Measurements from ENCODE around the gene ATP10A. TPM values are rescaled to one million over a fixed set of nuclear protein-coding genes. Genes with fewer than 3 reads are reported as not detected.

Gene ATP10A
- total RNA-seq, 1 donor from 2014 or later, result 48.0 TPM

DNA sequence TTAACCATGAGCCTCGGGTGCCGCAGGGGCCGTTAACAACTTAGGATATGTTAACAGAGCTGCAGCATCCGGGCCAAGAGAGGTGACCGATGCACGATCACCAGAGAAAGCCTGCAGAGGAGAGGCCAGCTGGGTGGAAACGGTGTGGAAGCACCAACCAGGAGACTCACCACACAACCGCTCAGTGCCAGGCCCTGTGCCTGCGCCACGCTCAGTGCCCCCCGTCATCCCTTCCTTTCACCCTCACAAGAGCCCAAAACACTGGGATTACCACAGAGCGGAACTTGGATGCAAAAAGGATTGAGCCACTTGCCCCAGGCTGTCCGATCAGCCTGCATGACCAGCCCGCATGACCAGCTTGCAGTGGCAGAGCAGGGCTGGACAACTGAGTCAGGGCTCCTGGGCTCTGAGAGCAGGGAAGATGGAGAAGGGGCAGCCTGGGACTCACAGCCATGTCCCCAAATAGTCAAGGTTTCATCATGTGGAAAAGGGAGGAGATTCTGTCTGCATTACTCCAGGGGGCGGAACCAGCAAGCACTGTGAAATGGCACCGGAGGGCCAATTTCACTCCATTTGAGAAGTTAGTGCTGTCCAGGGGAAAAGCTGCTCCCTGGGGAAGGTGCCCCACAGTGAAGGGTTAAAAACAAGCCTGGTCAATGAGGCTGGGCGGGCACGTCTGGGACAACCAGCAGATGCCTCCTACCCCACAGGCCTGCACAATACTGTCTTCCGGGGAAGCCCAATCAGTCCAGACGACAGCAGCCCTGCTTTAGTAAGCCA, 156.8 kb downstream of the ATP10A start:
- H3K27ac Mint-ChIP-seq, result no peak overlapping the region
- intact Hi-C loops (cut with micrococcal nuclease), result no loop called here
- peaks cover 15% of the 10 kb centered on the region for H3K36me3 Mint-ChIP-seq (ENCODE audit: low read depth)
- H3K9me3 Mint-ChIP-seq, result no peaks in the 10 kb centered on the region
- H3K4me1 Mint-ChIP-seq, result no peaks in the 10 kb centered on the region
- H3K4me3 Mint-ChIP-seq, result no peak overlapping the region
- no peak for DNase-seq
- no peaks in the 10 kb centered on the region for H3K27me3 Mint-ChIP-seq

DNA sequence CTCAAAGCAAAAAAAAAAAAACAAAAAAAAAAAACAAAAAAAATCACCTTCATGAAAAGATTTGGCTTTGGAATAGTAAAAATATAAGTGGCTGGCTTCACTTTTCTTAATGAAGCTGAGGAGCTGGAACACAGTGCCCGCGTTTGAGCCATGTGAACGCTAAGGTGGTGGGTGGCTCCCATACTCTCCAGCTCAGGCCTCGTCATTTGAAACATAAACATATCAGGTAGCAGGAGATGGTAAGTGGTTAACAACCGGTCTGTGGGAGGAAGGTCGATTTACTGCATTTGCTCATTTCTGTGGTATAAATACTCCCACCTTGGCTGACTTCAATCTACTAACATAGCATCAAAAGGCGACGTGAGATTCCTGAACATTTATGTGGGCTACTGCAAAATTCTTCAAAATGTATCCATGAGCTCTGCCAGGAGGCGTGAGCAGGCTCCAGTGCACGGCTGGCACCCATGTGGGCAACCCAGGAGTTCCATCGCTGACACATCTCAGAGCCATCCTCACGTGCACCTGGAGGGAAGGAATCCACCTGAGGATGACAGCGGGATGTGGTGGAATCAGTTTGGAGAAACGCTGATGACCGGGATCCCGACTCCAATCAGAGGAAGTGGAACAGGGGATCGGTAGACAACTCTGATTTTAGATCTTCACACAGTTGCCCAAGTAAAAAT, 157.6 kb downstream of the ATP10A start:
- no peak for DNase-seq
- Mint-ChIP-seq H3K4me1 (no peaks in the 10 kb centered on the region), H3K27ac (no peak overlapping the region), H3K36me3 (ENCODE audit: low read depth) (peaks cover 17% of the 10 kb centered on the region), H3K4me3 (no peak overlapping the region), H3K27me3 (no peaks in the 10 kb centered on the region), H3K9me3 (no peaks in the 10 kb centered on the region)
- intact Hi-C loops (cut with micrococcal nuclease), result no loop called here

DNA sequence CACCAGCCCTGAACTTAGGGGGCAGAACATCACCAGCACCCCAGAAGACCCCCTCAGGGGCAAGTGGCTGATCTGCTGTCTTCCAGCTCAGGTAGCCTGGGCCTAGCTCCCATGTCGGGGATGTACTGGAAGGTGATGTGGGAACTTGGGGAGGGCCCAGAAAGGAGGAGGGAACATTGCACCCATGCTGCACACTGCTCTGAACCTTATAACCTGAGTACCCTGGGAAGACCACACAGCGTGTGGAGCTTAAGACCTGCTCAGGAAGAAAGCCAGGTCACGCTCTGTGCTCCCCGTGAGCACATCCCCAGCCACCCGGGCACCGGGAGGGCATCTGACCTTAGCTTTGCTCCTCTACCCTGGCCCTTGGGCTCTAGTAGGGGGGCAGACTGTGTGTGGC, 159.4 kb downstream of the ATP10A start:
- intact Hi-C loops (cut with micrococcal nuclease), result no loop called here
- DNase-seq, result no peak
- Mint-ChIP-seq H3K36me3 (ENCODE audit: low read depth) (peaks cover 25% of the 10 kb centered on the region), H3K4me1 (no peaks in the 10 kb centered on the region), H3K4me3 (no peak overlapping the region), H3K27me3 (no peaks in the 10 kb centered on the region), H3K9me3 (no peaks in the 10 kb centered on the region), H3K27ac (no peak overlapping the region)

DNA sequence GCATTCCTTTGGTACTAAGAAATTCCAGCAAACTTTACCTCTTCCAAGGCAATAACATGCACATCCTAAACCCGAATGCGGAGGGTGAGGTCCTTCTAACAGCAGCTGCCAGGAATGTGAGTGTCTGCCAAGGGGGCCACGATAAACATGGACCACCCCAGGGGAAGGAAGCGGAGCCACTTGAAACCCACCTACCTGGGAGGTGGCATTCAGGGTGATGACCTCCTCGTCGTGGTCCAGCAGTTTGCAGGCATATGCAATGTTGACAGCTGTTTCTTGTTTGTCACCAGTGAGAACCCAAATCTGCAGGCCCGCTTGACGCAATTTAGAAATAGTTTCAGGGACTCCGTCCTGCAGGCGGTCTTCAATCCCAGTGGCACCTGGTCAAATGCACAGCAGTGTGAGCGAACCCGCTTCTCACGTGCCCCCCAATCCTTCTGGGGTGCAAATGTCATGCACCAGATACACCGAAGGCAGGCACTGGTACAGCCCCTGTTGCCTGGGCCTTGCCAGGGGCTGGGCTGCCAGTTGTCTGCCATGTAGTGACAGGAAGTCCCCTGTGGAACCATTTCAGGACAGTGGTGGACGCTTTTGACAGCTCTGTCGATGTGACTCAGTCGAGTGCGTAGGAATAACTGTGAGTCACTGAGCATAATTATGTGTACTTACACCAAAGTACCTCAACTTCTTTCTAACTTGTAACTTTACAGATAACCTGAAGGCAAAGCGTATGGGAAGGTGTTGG, 161.2 kb downstream of the ATP10A start:
- Mint-ChIP-seq H3K27me3 (no peaks in the 10 kb centered on the region), H3K36me3 (ENCODE audit: low read depth) (peaks cover 35% of the 10 kb centered on the region), H3K27ac (no peak overlapping the region), H3K4me3 (no peak overlapping the region), H3K4me1 (no peaks in the 10 kb centered on the region), H3K9me3 (no peaks in the 10 kb centered on the region)
- intact Hi-C loops (cut with micrococcal nuclease), result no loop called here
- no peak for DNase-seq

DNA sequence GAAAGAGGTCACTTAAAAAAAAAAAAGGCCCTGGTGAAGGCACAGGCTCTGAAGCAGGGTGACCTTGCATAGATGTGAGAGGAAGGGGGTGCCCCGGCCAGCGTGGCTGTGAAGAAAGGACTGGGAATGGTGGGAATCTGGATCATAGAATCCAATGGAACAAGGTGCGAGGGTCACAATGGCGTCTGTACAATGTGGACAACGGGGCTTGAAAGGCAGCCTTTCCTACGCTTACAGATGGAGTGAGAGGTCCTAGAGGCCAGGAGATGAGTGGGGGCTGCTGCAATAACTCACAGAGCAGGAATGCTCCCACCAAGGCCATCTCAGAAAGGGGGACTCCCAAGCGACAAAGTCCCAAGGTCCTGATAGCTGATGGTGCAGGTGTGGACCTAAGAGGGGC, 162.2 kb downstream of the ATP10A start:
- Mint-ChIP-seq H3K27me3 (no peaks in the 10 kb centered on the region), H3K27ac (no peak overlapping the region), H3K4me1 (no peaks in the 10 kb centered on the region), H3K4me3 (no peak overlapping the region), H3K9me3 (no peaks in the 10 kb centered on the region), H3K36me3 (ENCODE audit: low read depth) (peaks cover 37% of the 10 kb centered on the region)
- DNase-seq, result no peak
- intact Hi-C loops (cut with micrococcal nuclease), result no loop called here

DNA sequence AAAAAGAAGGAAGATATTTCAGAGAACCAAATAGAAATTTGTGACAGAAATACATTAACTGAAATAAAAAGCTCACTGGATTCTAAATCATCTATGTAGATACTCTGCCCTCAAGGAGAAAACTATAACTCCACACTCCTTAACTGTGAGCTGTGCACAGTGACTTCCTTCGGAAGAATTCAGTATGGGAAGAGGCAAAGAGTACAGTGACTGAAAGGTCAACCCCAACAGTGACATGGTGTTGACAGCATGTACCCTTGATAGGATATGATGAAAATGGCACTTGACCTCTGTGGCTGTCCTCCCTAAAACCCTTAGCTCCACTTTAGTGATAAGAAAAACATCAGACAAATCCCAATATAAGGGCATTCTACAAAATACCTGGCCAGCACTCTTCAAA, 165.5 kb downstream of the ATP10A start:
- Mint-ChIP-seq H3K27ac (no peak overlapping the region), H3K4me3 (no peak overlapping the region), H3K27me3 (no peaks in the 10 kb centered on the region)

DNA sequence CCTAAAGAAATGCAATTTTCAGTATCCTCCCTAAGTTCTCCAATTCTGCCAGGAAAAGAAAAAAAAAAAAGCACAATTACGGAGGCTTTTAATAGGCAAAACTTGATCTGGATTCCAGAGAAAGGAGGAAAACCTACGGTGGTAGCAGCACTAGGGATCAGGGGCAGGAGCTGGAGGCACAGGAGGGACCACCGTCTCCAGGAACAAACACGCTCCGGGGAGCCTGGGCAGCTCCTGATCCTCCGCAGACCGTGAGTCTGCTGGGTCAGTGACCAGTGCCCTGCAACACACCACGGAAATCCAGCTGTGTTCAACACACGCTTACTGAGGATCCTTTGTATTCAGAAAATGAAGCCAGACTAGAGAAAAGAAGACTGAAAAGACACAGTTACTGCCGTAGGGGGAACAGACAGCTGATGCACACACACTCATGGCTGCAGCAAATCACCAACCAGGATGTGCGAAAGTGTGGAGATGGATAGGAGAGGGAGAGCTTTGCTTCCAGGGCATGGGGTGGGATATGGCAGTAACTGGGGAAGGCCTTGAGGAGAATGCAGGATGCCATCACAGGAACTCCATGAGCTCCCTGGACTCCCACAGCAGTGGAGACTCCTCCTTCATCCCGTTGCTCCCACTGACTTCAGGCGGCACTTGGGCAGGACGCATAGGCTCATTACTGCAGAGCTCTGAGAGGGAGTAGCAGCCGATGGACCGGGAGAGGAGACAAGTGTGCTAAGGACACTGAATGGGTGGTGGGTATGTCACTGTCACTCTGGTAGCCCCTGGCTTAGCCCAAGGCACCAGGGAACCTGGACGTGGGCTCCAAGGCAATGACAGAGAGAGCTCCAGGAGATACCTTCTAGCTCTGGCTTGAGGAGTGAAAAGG, 167.0 kb downstream of the ATP10A start:
- H3K4me3 Mint-ChIP-seq, result no peak overlapping the region
- no peaks in the 10 kb centered on the region for H3K4me1 Mint-ChIP-seq
- DNase-seq, result no peak
- H3K27ac Mint-ChIP-seq, result no peak overlapping the region
- no peaks in the 10 kb centered on the region for H3K9me3 Mint-ChIP-seq
- H3K36me3 Mint-ChIP-seq (ENCODE audit: low read depth), result peaks cover 56% of the 10 kb centered on the region
- intact Hi-C loops (cut with micrococcal nuclease), result loop anchor here (2.0 kb wide), 1 partner anchor 239 kb away; no protein-coding TSS in a partner anchor
- H3K27me3 Mint-ChIP-seq, result no peaks in the 10 kb centered on the region

More for the DNA sequence above, 165.5 kb downstream of the ATP10A start:
- intact Hi-C loops (cut with micrococcal nuclease), result no loop called here
- no peak for DNase-seq
- no peaks in the 10 kb centered on the region for H3K9me3 Mint-ChIP-seq
- peaks cover 48% of the 10 kb centered on the region for H3K36me3 Mint-ChIP-seq (ENCODE audit: low read depth)
- no peaks in the 10 kb centered on the region for H3K4me1 Mint-ChIP-seq

DNA sequence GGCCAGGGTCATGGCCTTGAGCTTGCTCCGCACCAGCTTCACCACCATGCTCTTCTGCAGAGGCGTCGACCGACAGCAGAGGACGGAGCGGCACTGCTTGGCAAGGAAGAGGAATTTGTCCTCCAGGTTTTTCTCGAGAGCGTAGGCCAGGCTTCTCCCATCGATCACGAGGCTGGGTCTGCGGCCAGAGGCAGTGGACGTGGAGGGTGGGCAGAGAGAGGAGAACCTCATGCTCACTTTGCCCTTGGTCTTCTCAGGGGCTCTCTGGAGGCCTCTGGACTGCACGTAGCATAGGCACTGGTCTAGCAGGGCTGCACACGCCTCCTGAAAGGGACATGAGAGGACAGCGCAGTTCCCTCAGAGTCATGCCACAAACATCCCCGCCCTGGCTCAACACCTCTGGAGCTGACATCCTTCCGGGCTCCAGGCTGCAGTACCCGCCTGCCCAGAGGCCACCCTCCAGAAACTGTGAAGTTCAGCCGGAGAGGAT, 168.3 kb downstream of the ATP10A start:
- Mint-ChIP-seq H3K9me3 (no peaks in the 10 kb centered on the region), H3K36me3 (ENCODE audit: low read depth) (peaks cover 54% of the 10 kb centered on the region)
- DNase-seq, result no peak

DNA sequence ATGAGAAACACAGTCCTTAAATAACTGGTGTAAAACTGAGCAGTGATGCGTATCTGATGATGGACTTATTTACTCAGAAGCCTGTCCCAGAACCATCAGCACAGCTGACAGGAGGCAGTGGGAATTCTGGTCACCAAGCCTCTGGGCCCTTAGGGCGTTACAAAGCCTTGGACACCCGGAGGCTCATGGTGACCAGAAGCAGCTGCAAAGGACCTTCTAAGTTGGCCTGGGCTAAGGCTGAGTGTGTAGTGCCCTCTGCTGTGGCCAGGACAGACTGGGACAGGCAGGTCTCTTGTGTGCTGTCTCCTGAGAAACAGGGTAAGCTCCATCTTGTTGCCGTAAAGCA, 168.9 kb downstream of the ATP10A start:
- Mint-ChIP-seq H3K4me3 (no peak overlapping the region), H3K27me3 (no peaks in the 10 kb centered on the region), H3K36me3 (ENCODE audit: low read depth) (peaks cover 58% of the 10 kb centered on the region), H3K27ac (no peak overlapping the region), H3K9me3 (no peaks in the 10 kb centered on the region), H3K4me1 (no peaks in the 10 kb centered on the region)
- no peak for DNase-seq
- intact Hi-C loops (cut with micrococcal nuclease), result loop anchor here (2.0 kb wide), 1 partner anchor 241 kb away; no protein-coding TSS in a partner anchor

More for the DNA sequence above, 168.3 kb downstream of the ATP10A start:
- Mint-ChIP-seq H3K27ac (peak overlapping the region; percentile 8), H3K27me3 (no peaks in the 10 kb centered on the region), H3K4me1 (no peaks in the 10 kb centered on the region), H3K4me3 (no peak overlapping the region)
- intact Hi-C loops (cut with micrococcal nuclease), result loop anchor here (2.0 kb wide), 1 partner anchor 240 kb away; no protein-coding TSS in a partner anchor

DNA sequence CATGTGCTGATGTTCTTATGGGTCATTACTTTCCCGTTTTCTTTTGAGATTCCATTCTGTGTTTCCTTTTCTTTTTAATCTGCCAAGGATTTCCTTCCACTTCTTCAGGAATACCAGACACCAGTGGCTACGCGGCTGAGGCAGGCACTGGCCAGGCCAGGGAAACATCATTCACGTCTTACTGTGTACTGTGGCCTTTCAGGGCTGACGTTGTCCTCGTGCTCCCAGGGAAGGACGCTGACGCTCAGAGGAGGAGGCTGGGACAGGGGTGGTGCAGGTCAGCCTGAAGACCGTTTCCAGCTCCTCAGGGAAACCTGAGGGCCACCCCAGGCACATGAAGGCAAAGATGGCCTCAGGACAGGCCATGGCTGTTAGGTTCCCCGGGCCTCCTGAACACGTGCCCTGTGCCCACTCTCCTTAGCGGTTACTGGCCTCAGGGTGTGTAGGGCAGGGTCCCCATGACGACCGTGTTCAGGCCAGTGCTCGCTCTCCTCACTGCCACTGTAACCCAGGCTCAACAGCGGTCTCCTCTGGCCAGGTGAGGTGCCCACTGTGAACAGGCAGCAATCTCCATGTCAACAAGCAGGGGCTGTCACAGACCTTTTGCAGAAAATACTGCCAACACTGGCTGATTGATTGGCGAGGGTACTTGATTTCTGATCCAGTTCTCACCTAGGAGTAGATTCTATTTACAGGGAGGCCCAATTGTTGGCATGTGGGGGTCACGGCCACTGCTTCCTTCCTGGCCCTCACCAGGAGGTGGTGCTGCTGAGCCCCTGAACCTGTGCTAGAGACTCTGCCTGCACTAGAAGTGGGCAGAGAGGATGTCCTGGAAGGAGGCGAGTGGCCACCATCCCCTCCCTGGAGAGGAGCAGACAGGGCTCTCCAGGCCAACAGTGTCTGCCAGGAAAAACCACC, 169.5 kb downstream of the ATP10A start:
- peak; percentile 80 for DNase-seq
- no peak overlapping the region for H3K27ac Mint-ChIP-seq
- intact Hi-C loops (cut with micrococcal nuclease), result loop anchor here (2.0 kb wide), 1 partner anchor 241 kb away; no protein-coding TSS in a partner anchor
- H3K4me3 Mint-ChIP-seq, result no peak overlapping the region
- H3K9me3 Mint-ChIP-seq, result no peaks in the 10 kb centered on the region
- no peaks in the 10 kb centered on the region for H3K4me1 Mint-ChIP-seq
- peaks cover 56% of the 10 kb centered on the region for H3K36me3 Mint-ChIP-seq (ENCODE audit: low read depth)
- no peaks in the 10 kb centered on the region for H3K27me3 Mint-ChIP-seq

DNA sequence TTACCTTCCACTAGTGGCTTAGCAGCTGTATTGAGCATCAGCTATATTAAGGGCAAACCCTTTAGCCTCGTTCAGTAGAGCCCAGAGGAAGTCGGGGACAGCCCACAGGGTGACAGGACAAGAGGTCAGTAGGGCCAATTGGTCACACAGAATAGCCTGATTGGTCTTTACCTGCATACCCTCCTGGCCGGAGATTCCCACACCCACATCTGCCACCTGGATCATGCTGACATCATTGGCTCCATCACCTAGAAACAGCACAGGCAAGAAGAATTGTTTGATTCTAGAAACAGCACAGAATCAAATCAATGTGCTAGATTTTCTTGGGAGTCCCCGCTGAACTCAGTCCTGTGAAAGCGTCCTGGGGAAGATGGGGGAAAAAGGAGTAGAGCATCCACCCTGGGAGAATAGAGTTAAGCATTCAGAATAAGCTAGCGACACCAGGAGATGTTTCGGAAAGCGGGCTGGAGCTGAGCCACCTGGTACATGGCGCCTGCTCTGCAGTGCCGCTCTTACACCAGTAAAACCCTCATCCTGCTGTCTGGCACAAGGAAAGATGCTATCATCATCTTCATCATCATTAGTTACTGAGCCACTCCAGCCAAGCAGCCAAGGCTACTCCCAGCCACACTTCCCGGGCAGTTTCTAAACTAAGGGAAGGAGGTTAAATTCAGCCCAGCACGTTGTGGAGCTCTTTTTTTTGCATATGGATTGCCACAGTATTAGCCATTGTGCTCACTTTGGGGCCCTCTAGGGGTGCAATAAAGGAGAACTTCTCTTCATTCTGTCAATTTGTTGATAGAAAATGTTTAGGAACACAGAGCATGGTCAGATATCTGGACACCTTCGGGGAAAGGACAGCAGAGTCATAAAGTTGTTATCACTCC, 171.3 kb downstream of the ATP10A start:
- no peak for DNase-seq
- Mint-ChIP-seq H3K4me1 (no peaks in the 10 kb centered on the region), H3K36me3 (ENCODE audit: low read depth) (peaks cover 55% of the 10 kb centered on the region), H3K4me3 (no peak overlapping the region), H3K27me3 (no peaks in the 10 kb centered on the region), H3K9me3 (no peaks in the 10 kb centered on the region), H3K27ac (no peak overlapping the region)
- intact Hi-C loops (cut with micrococcal nuclease), result no loop called here
